ENCODE results near the gene CCDC51.

Gene CCDC51

DNA sequence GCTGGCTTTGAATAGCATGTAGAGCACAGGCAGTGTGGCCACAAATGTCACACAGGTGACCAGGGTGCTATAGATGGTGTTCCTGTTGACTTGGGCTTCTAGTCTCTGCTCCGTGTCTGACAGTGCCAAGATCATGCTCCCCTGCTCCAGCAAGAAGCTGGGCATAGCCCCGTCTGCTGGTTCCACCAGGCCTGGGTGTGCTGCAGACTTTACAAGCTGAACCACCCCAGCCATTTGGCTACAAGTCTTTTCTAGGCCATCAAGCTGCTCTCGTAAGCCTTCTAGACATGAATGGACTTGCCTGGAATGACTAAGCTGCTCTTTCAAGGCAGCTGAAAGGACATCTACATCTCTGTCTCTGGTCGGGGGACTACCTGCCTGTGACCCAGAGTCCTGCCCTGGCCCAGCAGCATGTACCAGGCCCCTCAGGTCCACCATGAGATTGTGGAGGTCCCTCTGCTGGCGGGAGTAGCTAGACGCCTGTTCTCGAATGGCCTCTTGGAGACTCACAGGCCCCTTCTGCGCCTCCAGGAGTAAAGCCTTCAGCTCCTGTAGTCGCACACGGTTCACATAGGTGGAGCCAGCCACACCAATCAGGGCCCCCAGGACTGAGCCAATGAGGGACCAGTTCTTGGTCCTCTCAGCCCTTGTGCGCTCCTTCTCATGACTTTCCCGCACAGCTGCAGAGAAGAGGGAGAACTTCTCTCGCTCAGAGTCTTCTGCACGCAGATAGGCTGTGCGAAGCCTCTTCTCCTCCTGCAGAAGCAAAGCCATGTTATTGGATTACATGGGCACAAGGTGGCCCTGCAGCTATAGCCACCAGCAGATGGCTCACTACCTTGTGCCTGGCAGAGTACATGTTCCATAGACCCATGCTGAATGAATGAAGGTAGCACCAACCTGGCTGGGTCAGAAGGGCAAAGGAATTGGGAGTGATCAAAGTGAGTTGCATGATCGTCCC is 7.2 kb downstream of the CCDC51 start:
- no peak for DNase-seq

DNA sequence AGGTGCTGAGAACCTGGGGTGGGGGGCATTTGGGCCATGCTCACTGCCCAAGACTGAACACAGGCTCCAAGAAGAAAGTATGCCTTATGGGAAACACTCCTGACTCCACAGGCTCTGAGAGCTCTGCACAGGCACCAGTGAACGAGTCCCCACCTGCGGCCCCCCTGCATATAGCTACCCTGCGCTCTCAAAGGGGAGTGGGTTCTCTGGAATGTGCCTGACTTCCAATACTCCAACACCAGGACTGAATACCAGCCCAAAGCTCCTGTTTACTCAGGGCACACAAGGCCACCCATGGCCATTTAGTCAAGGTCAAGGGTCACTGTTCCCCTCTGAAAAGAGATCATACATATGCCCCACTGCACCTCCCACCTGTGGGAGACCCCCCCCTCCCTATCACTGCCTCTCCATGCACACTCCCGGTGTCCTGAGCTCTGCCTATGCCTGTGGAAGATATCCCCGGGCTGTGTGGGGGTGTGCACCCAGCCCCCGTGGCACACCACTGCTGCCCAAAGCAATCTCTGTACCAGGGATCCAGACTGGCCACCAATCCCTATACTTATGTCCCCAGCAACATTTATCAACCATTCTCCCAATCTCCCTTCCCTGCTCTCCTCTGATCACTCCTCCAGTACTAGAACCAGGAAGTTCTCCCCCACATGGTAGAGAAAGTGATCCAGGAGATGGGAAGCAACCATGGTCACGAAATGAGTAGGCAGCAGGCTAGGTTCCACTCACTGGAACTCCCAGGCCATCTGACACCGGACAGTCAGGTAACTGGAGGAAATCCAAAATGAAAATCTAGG is 8.5 kb downstream of the CCDC51 start:
- DNase-seq = no peak

DNA sequence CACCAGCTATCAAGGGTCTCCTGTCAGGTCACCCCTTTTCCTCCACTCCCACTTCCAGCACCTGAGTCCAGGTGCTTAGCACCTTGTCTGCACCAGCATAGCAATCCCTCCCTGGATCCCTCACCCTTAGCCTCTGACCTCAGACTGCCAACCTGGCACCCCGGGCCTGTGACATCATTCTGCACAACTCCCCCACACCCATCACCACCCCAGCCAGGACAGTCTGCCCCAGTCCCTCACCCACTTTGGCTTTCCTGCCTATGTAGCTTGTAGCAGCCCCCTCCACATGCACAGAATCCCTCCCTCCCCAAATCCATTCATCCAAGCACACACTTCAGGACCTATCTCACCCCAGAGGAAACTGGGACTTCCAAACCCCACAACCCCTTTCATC is 9.2 kb downstream of the CCDC51 start:
- DNase-seq = no peak

GRCh38 chr3:48429960-48430707 is 9.8 kb downstream of the CCDC51 start, which contains the start of gene PLXNB1:
TSS of gene PLXNB1 (minus strand) at chr3:48430086. CDS start at chr3:48424611, 5,475 bp downstream.
- DNase-seq = no peak

DNA sequence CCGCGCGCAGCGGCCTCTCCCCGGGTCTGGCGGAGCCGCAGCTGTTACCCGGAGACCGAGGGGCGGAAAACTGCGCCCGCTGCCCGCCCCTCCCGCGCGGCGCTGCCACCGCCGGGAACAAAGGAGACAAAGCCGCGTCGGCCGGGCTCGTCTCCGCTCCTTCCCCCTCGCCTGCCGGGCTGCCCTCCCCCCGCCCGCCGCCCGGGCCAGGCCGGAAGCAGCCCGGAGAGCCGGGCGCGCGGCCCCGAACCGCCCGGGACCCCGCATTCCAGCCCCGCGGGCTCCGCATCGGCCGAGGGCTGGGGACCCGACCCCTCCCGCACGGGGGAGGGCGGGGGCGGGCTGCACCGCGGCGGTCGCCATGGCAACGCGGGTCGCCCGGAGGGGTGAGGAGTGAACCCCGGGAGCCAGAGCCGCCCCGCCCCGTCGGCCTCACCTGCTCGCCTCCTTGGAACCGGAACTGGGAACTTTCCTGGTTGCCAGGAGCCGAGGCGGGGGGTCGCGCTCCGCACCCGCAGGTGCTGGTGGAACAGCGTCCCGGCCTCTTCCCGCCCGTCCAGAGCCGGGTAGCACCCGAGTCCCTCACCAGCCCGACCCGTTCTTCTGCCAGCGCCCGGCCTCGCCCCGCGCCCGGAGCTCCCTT is 10.5 kb downstream of the CCDC51 start:
- DNase-seq = no peak

DNA sequence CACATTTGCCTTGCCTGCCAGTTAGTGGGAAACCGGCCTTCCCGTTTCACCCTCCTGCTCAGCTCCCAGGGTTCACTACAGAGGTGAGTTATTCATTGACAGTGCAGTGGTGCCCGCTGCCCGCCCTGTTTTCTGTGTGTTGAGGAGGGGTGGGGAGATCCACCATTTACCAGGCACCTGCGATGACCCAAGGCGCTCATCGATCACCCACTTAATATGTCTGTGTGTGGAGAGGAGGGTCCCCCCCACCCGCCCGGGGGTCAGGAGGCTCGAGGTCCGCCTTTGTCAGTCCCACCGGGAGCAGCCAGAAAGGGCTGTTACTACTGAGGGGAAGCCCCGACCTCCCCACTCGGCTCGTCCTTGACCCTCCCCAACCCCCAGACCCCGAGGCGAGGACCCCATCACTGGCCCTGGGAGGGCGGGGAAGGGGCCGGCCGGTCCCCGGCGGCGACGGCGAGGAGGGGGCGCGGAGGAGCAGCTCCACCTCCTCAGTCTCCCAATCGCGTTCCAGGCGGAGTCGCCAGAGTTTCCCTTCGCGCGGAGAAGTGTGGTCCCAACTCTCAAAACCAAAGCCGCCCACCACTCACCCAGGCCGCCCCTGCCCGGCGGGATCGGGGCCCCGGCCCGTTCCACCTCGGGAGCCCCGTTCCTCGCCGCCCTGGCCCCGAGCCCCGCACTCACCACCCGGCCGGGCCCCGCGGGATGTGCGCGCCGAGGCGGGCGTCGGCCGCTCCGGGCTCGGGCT is 11.2 kb downstream of the CCDC51 start:
- no peak for DNase-seq

- no peak for DNase-seq
Measured at GRCh38 chr3:48428088-48428571, 11.8 kb downstream of the CCDC51 start.

DNA sequence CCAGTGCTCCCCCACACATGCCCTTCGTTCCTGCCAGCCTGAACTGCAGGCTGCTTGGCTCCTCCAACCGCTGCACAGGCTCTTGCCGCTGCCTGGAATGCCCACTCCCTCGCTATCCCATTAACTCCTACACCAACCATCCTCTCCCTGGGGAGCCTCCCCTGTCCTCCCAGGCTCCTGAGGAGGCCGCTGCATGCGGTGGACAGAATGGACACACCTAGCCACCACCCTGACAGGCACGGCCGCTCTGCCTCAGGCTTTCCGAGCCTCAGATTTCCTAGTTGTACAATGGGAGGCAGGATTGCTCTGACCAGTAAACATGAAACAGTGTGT is 12.3 kb downstream of the CCDC51 start:
- no peak for DNase-seq

DNA sequence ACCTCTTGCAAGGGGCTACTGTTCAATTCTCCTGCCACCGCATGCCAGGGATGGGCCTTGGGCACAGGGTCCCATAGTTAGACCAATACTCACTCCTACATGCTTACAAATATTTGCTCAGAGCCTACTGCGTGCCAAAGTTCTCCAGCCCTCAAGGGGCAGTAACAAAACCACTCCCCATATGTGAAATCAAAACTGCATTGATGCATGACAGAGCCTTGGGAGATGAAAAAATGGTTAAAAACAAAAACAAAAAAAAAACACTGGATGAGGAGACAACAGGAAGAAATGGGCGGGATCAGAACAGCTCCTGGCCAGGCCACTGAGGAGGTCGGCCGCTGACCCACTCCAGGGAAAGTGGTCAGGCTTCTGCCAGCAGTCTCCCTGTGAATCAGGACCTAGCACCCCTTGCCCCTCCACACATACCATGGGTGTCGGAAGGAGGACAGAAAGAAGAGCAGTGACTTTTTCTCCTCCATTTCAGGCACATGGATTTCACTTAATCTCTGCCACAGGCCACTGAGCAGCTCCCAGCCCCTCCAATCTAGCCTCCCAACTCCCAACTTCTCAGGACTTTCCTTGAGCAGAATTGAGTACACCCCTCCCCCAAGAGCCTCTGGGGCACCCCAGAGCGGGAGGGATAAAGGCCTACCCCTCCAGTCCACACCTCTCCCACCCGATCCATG is 12.8 kb downstream of the CCDC51 start:
- no peak for DNase-seq

DNA sequence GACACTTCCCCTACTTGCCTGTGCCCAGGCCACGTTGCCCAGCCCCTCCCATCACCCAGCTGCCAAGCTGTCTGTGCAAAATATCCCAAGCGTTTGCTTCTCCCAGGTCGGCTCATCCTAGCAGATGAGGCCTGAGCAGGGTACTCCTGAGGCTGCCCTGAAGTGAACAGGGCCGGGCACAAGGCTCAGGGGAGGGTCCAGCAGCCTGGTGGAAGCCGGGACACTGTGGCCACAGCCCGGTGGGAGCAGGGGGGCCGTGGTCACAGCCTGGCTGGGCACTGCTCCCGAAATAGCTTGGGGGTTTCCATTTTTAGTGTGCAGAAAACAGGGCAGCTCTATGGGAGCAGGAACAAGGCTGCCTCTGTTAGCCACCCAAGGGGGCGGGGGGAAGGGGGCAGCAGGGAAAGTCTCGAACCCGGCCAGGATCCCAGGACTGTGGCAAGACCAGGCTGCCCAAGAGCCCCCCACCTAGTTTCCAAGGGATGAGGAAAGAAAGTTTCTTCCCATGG is 13.5 kb downstream of the CCDC51 start:
- no peak for DNase-seq

GRCh38 chr3:48425281-48425812 is 14.6 kb downstream of the CCDC51 start:
- DNase-seq = no peak

DNA sequence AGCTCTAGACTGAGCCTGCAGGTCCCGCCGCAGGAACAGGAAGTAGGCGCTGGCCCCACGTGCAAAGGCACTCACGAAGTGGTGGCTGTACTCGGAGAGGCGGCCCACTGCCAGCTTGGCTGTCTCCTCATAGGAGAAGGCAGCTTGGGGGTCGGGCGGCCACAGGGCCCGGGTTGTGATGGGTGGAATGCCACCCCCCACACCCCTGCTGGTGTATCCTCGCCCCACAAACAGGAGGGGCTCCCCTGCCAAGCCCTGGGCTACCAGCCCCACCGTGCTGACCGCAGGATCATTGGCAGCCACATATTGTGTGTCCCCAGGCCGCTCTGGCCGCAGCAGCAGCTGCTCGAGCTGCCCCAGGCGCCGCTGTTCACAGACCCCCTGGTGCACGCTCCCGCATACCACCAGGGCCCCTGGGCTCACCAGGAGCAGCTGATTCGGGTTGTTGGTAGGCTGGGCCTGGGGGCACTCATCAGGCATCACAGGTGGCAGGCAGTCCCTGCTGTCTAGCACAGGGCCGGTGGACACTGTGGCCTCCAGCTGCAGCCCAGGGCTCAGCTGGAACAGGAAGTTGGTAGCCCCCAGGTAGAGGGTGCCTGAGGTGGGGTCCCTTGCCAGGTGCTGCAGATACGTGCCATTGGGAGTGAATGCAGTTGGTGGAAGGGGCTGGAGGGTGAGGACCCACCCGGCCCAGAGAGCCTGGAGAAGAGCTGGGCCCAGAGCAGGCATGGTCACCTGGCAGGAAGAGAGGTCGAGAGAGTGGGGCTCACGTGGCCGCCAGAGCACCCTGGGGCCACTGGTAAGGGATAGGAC is 15.8 kb downstream of the CCDC51 start:
- DNase-seq = no peak

DNA sequence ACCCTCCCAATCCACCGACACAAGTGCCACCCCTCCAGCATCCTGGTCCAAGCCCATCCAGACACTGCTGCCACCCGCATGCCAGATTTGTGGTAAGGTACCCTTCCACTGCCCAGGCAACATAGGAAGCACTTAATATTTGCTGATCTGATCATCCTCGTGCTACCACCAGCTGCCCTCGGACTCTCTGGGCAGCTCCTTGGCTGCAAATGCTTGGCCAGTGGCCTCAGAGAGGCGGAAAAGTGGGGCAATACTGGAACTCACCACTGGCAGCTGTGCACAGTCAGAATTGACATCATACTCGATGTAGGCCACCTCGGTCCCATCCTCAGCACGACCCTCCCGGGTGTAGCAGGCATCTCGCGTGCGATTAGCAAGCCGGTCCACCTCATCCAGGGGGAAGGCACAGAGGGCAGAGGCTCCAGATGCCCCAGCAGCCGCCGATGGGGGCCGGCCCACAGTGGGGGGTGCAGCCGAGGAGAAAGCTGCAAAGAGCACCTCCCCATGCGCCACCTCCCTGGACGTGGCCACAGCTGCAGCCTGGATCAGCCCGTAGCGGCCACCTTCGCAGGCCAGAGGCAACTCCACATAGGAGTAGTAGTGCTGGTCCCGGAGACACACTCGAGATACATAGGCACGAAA is 16.6 kb downstream of the CCDC51 start:
- no peak for DNase-seq

- no peak for DNase-seq
Measured at GRCh38 chr3:48422681-48423080, 17.2 kb downstream of the CCDC51 start.

DNA sequence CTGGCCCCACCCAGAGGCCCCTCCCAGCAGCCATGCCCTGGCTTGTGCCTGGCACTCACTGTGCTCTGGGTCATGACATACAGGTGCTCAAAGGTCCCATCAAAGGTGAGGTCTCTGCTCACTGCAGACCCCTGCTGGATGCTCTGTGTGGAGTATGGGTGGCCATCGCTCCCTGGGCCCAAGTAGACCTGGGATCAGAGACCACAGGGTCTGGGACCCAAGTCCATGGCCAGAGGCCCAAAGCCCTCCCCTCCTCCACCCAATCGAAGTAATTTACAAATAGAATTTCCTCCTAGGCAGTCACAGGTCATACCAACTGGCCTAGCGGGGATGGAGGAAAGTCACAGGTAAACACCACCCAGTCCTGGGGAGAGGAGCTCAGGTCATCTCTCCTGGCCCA is 17.6 kb downstream of the CCDC51 start:
- DNase-seq = no peak

GRCh38 chr3:48420561-48420960 is 19.4 kb downstream of the CCDC51 start:
- no peak for DNase-seq

- DNase-seq = no peak
Measured at GRCh38 chr3:48419597-48419996, 20.3 kb downstream of the CCDC51 start.

DNA sequence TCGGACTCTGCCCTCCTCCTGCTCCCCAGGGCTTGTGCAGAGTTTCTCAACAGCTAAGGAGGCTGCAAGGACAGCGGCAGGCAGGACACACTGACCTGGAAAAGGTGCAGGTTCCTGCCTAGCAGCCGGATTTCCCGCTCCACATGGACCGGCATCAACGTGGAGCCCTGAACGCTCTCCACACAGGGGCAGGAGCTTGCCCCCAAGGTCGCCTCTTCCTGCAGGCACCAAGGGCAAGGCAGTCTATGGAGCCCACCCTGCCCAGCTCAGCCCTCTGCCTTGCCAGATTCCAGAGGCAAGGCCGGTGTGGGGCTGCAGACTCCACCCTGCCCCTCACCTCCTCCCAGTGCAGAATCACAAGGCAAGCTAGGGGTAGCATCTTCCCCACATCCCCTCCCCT is 20.8 kb downstream of the CCDC51 start:
- no peak for DNase-seq

- no peak for DNase-seq
Measured at GRCh38 chr3:48418651-48419050, 21.3 kb downstream of the CCDC51 start.

Measured in amniotic stem cell (primary cell).